ENCODE measurements around the gene AP1S2. TPM values are rescaled to one million over a fixed set of nuclear protein-coding genes. Genes with fewer than 3 reads are reported as not detected.

AP1S2 gene
- total RNA-seq, 2 donors from 2014 or later = 61.6 to 155 TPM

GRCh38 chrX:15790769-15791290 lies 63.8 kb downstream of the AP1S2 start:
- H3K4me1 ChIP-seq (ENCODE audit: control insufficient read depth in 1 of 2, low read depth in 2 of 2) = no peaks in the 10 kb centered on the region
- DNase-seq (ENCODE audit: low spot score) (no peak), ATAC-seq (ENCODE audit: insufficient number of reproducible peaks, low FRiP score, low read depth) (peak; percentile 20)
- H3K27me3 ChIP-seq (replicated peaks; ENCODE audit: insufficient read depth) = no peaks in the 10 kb centered on the region
- no peak for TF ChIP-seq CTCF (IDR thresholded peaks at IDR 0.05)
- peak overlapping the region; percentile 78 to 82 for H3K27ac ChIP-seq
- no peaks in the 10 kb centered on the region for H3K36me3 ChIP-seq
- H3K9me3 ChIP-seq = no peaks in the 10 kb centered on the region
- peak overlapping the region; percentile 78 for H3K4me3 ChIP-seq

- DNase-seq (ENCODE audit: low spot score) (peak; percentile 13), ATAC-seq (ENCODE audit: insufficient number of reproducible peaks, low FRiP score, low read depth) (peak; percentile 55)
- H3K4me1 ChIP-seq (ENCODE audit: control insufficient read depth in 1 of 2, low read depth in 2 of 2) = no peaks in the 10 kb centered on the region
- H3K27ac ChIP-seq = peak within 1 kb of the TSS; percentile 78 to 82
- peak within 1 kb of the TSS; percentile 78 for H3K4me3 ChIP-seq
- H3K27me3 ChIP-seq (replicated peaks; ENCODE audit: insufficient read depth) = no peaks in the 10 kb centered on the region
- H3K9me3 ChIP-seq = no peaks in the 10 kb centered on the region
- TF ChIP-seq CTCF (IDR thresholded peaks at IDR 0.05) = no peak
- H3K36me3 ChIP-seq = no peaks in the 10 kb centered on the region
Observed at GRCh38 chrX:15789979-15790768, 64.4 kb downstream of the AP1S2 start, which contains the start of gene ZRSR2. TSS of gene ZRSR2 (plus strand) at chrX:15790484. CDS start at chrX:15790496, 12 bp downstream.

- H3K27me3 ChIP-seq (replicated peaks; ENCODE audit: insufficient read depth) = no peaks in the 10 kb centered on the region
- no peak overlapping the region for H3K27ac ChIP-seq
- DNase-seq (ENCODE audit: low spot score) (no peak), ATAC-seq (ENCODE audit: insufficient number of reproducible peaks, low FRiP score, low read depth) (no peak)
- H3K4me3 ChIP-seq = no peak overlapping the region
- no peak for TF ChIP-seq CTCF (IDR thresholded peaks at IDR 0.05)
- no peaks in the 10 kb centered on the region for H3K4me1 ChIP-seq (ENCODE audit: control insufficient read depth in 1 of 2, low read depth in 2 of 2)
- H3K36me3 ChIP-seq = no peaks in the 10 kb centered on the region
- H3K9me3 ChIP-seq = no peaks in the 10 kb centered on the region
Observed at GRCh38 chrX:15786915-15787314, 67.7 kb downstream of the AP1S2 start.

GRCh38 chrX:15785176-15785750 lies 69.3 kb downstream of the AP1S2 start:
- TF ChIP-seq CTCF (IDR thresholded peaks at IDR 0.05) = no peak
- H3K36me3 ChIP-seq = no peaks in the 10 kb centered on the region
- DNase-seq (ENCODE audit: low spot score) (no peak), ATAC-seq (ENCODE audit: insufficient number of reproducible peaks, low FRiP score, low read depth) (no peak)
- H3K4me1 ChIP-seq (ENCODE audit: control insufficient read depth in 1 of 2, low read depth in 2 of 2) = no peaks in the 10 kb centered on the region
- H3K4me3 ChIP-seq = no peak overlapping the region
- no peaks in the 10 kb centered on the region for H3K9me3 ChIP-seq
- H3K27me3 ChIP-seq (replicated peaks; ENCODE audit: insufficient read depth) = no peaks in the 10 kb centered on the region
- no peak overlapping the region for H3K27ac ChIP-seq

GRCh38 chrX:15781961-15782699 lies 72.5 kb downstream of the AP1S2 start:
- no peak for DNase-seq (ENCODE audit: low spot score)
- Histone ChIP-seq H3K27me3 (replicated peaks; ENCODE audit: insufficient read depth) (no peaks in the 10 kb centered on the region), H3K36me3 (no peaks in the 10 kb centered on the region), H3K4me3 (no peak overlapping the region), H3K27ac (no peak overlapping the region), H3K4me1 (ENCODE audit: control insufficient read depth in 1 of 2, low read depth in 2 of 2) (no peaks in the 10 kb centered on the region), H3K9me3 (no peaks in the 10 kb centered on the region)
- ATAC-seq (ENCODE audit: insufficient number of reproducible peaks, low FRiP score, low read depth) = no peak
- no peak for TF ChIP-seq CTCF (IDR thresholded peaks at IDR 0.05)
